SKM-1 treated with dmso at 0.1 percent for 144 hours (cell line): Measurements from ENCODE around the gene FNBP1.
"Not testable (repeated sequence)": the region's sequence is repeated elsewhere in the genome, so short reads cannot be mapped to it uniquely, and the experiment has no call there.

ENCODE experiments used
- DNase-seq: peaks from one replicate; lab custom pipeline; 2025; ENCODE audit not compliant: unreplicated experiment; lab: John Stamatoyannopoulos, UW

Gene FNBP1

DNA sequence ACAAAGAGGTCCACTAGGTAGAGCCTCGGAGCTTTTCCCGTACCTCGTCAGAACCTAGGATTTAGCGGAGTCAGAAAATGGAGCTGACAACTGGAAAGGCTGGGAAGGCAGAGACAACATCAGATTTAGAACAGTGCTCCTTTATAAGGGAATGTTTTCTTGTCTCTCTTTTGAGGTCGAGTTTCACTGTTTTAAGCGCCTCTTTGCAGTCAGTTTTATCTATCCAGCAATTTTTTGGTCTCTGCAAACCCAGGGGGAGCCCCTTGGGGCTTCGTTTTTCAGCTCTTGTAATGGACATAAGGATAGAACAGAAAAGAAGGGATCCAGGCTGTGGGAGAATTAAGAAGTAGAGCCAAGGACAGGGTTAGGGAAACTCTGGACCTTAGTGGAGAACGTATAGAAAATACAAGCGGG lies 80.5 kb downstream of the FNBP1 start:
- no peak for DNase-seq

DNA sequence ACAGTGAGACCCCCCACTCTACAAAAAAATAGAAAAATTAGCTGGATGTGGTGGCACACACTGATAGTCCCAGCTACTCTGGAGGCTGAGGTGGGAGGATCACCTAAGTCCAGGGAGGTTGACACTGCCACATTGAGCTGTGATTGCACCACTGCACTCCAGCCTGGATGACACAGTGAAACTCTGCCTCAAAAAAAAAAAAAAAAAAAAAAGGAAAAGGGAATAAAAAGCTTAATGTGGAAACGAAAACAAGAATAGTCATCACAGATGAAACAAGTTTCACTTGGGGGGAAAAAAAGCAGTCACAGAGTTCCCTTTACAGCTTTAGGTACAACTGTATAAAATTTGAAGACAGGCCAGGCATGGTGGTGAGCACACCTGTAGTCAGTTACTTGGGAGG lies 84.2 kb downstream of the FNBP1 start:
- no peak for DNase-seq

- DNase-seq: peak; percentile 77
Observed at GRCh38 chr9:129954868-129955550, 88.0 kb downstream of the FNBP1 start.

DNA sequence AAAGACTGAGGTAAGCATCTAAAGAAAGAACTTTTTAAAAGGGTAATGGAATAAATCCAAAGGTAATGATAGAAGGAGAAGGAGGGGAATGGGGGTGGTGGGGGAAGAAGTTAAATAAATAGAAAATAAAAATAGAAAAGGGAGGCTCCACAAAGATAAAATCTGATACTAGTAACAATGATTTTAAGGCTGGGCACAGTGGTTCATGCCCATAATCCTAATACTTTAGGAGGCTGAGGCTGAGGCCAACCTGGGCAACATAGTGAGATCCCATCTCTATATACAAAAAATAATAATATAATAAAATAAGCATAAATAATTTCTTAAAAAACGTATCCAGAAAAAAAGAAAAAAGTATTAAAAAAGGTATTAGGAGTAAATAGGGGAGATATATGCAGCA lies 89.3 kb downstream of the FNBP1 start:
- no peak for DNase-seq

DNA sequence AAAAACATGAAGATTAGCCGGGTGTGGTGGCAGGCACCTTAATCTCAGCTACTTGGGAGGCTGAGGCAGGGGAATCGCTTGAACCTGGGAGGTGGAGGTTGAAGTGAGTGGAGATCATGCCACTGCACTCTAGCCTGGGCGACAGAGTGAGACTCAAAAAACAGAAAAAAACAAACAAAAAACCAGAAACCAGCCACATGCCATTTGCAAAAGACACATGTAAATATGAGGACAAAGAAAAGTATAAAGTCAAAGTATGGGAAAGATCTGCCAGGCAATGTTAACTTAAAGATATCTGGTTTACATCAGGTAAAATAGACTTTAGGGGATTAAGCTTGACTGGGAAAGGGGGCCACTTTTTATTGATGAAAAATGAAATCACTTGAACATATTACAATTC lies 90.7 kb downstream of the FNBP1 start:
- DNase-seq: no peak

DNA sequence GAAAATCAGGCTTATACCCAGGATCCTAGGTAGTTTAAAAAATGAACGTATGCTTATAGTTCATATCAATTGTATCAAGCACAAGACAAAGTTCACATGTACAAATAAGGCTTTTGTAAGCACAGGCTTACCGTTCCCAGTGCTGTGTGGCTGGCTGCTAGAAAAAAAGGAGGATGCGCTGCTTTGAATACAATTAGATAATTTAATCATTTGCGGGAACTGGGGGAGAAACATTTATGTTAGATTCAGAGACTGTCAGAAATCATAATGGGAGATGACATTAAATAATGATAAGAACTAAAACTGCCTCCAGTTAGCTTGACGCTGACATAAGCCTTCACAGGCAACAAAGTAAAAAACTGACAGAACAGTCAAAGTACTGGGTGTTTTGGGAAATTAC lies 93.2 kb downstream of the FNBP1 start:
- DNase-seq: no peak

GRCh38 chr9:129948626-129949025 lies 94.4 kb downstream of the FNBP1 start:
- DNase-seq: not testable (repeated sequence)

DNA sequence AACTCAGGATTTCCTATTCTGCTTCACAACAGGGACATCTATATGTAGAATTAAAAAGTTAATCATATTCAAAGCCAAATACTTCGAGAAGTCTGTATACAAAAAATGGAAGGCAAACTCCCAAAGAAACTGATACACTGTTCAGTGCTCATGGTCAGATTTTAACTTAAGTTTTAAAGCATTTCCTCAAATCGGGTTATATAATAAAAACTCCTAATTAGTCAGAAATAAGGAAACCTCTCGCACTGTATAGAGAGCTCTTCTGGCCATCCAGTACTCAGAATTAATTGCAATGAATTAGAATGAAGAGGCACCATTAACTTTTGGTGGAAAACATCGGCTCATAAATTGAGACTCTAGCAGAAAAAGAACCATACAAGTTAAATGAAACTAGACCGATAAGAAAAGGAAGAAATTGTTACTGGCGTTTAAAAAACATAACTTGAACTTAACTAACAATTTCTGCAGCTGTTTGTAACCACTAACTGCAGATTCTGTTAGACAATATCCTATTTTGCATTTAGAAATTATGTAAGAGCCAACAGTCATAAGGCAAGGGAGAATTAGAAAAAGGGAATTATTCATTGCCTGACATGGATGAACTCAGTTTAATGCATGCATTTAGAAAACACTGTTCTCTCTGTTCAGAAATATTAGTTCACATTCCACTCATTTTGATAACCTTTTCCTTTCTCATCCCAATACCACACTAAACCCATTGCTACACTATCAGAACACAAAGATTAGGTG lies 96.6 kb downstream of the FNBP1 start:
- DNase-seq: no peak

DNA sequence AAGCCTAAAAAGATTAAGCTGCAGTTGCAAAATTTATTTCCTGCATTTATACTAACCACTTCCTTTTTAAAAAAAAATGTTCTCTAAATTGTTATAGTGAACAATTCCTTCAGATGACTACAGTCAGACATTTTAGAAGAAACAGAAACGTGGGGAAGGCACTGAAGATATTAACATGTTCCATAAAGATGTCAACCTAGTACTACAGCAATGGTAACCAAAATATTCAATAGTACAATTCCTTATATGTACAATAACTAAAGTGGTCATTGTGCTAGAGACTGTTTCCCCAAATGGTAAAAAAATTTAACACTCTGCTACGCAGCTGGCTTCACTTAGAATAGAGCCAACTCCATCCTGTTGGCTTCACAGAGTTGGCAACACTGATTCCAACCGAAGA lies 97.7 kb downstream of the FNBP1 start:
- peak; percentile 39 for DNase-seq

- peak; percentile 91 for DNase-seq
Observed at GRCh38 chr9:129944506-129945116, 98.4 kb downstream of the FNBP1 start.

DNA sequence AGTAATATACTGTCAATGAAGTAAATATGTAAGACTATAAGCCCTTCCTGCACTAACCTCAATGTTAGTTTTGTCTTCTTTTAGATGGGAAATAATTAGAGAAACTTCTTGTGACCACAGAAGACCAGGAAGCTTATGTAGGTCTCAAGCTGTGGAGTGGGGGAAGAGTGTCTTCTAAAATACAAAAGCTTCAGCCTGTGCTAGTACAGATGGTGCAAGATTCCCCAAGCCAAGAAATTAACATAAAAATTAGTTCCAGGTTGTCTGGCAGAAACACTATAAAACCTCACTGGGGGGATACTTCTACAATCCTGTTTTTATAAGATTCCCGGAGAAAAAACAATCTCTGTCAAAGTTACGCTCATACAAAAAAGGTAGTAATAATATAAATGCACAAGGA lies 103.6 kb downstream of the FNBP1 start:
- DNase-seq: no peak

DNA sequence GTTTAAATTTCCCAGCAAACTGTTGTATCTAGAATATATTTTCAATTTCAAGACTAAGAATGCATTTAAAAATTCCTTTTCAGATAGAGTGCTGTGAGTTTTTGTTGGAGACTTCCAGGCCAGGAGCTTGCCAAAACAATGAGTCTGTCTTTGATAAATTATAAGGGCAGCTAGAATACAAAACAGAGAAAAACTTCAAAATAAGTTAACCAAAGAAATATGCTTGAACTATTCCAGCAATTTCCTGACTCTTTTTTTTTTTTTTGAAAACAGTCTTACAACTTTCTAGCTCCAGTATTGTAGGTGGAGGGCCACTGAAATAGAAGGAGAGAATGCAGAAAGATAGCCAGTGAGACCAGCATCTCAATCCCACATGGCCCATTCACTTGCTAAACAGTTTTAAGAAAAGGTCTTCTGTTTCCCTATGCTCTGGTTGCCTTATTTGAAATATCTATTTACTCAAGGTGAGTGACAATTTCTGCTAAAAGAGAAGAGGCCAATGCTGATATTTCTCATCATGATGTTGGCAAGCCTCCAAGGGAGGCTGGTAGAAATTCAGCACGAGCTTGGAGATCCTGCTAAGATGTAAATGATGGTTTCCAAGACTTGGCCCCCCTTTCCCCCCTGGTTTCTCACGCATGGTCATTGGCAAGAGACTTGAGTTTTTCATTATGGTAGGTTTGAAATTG lies 104.6 kb downstream of the FNBP1 start:
- DNase-seq: no peak

GRCh38 chr9:129937879-129938278 lies 105.1 kb downstream of the FNBP1 start:
- DNase-seq: not testable (repeated sequence)

- DNase-seq: no peak
Observed at GRCh38 chr9:129936222-129936621, 106.8 kb downstream of the FNBP1 start.

- no peak for DNase-seq
Observed at GRCh38 chr9:129934780-129935179, 108.2 kb downstream of the FNBP1 start.

DNA sequence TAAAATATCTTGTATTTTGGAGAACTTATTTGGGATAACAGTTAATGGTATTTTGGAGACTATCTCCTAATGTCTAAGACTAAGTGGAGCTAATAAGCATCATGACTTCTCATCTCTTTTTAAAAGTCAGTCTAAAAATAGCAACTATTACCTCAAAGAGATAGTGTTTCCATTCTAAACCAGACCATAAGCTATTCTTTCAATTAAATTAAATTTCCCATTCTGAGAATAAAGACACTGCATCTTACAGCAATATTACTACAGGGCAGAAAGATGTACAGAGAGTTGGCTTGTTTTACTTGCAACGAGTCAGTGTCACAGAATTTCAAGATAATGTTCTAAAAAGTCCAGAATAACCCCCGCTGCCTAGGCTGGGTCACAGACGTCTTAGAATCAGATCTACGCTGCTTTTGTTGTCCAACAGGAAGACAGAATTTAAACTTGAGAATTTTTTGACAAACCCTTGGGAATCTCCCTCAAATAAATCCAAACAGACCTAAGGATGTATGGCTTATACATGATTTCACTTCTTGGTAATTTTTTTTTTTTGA lies 108.9 kb downstream of the FNBP1 start:
- no peak for DNase-seq

DNA sequence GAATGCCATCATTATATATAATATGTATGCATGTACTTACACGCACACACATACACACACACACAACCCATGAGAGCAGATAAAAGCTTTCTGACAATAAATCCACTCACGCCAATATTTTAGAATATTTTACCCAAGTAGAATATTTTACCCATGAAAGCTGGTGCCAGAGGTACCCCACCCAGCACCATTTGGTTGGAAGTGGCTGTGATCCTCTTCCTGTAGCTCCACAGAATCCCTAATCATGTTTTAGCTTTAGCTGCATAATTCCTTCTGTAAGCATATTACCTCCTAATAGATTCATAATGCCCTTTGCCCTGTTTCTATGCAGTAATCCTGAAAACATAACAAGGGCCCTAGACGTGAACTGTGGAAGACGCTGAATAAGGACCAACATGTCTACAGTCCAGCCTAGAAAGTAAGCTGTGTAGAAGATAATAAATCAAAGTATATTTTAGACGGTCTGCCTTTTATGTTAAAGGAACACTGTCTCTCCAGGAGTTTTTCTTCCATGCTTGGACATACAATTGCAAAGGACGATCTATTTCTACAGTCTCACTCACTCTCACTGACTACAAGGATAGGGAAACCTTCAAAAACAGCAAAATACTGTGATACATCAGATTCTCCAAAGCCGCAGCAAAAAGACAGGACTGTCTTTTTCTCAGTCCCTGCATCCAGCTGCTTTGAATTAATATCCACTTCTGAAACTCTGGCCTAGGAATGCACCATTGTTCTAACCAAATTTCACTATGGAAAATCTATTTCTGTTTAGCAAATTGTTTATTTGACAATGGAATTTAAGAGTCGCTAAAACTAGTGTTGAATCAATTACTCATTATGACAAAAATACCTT lies 109.6 kb downstream of the FNBP1 start:
- DNase-seq: no peak

- peak; percentile 17 for DNase-seq
Observed at GRCh38 chr9:129932303-129933151, 110.5 kb downstream of the FNBP1 start.

DNA sequence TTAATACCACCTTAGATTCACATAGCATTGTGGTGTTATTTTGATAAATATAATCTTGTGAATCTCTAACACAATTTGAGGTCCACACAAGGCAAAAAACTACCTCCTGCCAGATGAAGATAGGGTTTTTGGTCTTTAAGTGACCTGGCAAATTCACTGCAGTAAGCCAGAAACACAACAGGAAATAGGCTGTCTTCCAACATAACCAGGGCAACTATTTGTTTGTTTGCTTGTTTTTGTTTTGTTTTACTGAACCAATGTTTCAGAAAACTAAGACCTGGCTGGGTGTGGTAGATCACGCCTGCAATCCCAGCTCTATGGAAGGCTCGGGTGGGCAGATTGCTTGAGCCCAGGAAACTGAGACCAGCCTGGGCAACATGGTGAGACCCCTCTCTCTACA lies 112.2 kb downstream of the FNBP1 start:
- DNase-seq: no peak
